Peyer's patch (tissue), 4 donors: Measurements from ENCODE around the gene TTC27.

Experiments used
- CTCF ChIP-seq, 6 experiments: fragments of 450-650 bp in 4 of 6; fragments of 200-600 bp in 2 of 6; sonication (generic) in 1 of 6; IDR thresholded peaks; one replicate each; pipeline ENCODE4 v1.5.1; 2017 to 2019; ENCODE audit warnings: antibody characterized with exemption in 6 of 6, mild to moderate bottlenecking in 3 of 6, moderate library complexity in 1 of 6
- POLR2A ChIP-seq, 2 donors: fragments of 450-650 bp; IDR thresholded peaks; one replicate each; pipeline ENCODE4 v1.5.1; 2017; ENCODE audit warnings: antibody characterized with exemption in 2 of 2, mild to moderate bottlenecking in 2 of 2, moderate library complexity in 2 of 2

DNA sequence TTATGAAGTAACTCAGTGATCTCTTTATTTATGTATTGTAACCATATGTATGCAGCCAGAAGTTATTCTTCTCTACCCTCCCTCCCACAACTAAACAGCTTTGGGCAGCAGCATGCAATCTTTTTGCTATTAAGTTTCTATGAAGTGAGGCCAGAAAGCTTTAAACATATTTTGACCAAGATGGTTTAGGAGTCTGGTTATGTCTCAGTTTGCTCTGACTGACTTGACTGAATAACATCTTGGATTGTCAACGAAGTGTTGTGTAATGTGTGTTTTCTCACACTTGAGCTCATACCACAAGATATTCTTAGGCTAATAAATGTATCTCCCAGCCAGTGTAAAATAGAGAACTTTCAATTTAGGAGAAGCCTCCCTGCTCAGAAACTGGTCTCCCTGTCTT is 104.3 kb downstream of the TTC27 start:
- TF ChIP-seq CTCF (IDR thresholded peaks at IDR 0.05), result no peak
- no peak for TF ChIP-seq POLR2A (IDR thresholded peaks at IDR 0.05)
